ENCODE measurements around the gene SORCS2.

- TF ChIP-seq CTCF (IDR thresholded peaks at IDR 0.05) (no peak), POLR2A (IDR thresholded peaks at IDR 0.05) (no peak)
Observed at GRCh38 chr4:7561557-7561956, 369.2 kb downstream of the SORCS2 start.

Measured in esophagus squamous epithelium (tissue), 4 donors.